ENCODE measurements around the gene ZNF786. TPM values are rescaled to one million over a fixed set of nuclear protein-coding genes. Genes with fewer than 3 reads are reported as not detected.
"Not testable (repeated sequence)": the region's sequence is repeated elsewhere in the genome, so short reads cannot be mapped to it uniquely, and the experiment has no call there.

The ZNF786 gene
- total RNA-seq, 1 experiment from 2014 or later, result 4.8 TPM

DNA sequence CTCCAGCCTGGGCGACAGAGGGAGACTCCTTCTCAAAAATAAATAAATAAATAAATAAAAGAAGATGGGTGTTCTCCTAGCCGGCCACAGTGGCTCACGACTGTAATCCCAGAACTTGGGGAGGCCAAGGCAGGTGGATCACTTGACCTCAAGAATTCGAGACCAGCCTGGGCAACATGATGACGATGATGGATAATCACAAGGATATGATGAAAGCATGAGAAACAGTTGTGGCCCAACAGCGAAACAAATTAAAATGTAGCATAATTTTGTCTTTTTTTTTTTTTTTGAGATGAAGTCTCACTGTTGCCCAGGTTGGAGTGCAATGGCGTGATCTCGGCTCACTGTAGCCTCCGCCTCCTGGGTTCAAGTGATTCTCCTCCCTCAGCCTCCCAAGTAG is 12.9 kb downstream of the ZNF786 start:
- no peak for DNase-seq (ENCODE audit: low read depth)

DNA sequence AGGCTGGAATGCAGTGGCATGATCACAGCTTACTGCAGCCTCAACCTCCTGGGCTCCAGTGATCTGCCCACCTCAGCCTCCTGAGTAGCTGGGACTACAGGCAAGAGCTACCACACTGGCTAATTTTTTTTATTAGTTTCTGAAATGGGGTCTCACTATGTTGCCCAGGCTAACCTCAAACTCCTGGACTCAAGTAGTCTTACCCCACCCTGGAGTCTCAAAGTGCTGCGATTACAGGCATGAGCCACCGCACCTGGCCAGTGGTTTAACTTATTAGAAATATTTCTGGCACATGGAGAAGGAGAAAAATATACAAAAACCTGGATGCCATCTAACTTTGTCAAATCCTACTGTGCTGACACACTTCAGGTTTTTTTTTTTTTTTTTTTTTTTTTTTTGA is 15.2 kb downstream of the ZNF786 start:
- DNase-seq (ENCODE audit: low read depth), result no peak

- no peak for DNase-seq (ENCODE audit: low read depth)
These were observed 16.2 kb downstream of the ZNF786 start for GRCh38 chr7:149074116-149074885.

DNA sequence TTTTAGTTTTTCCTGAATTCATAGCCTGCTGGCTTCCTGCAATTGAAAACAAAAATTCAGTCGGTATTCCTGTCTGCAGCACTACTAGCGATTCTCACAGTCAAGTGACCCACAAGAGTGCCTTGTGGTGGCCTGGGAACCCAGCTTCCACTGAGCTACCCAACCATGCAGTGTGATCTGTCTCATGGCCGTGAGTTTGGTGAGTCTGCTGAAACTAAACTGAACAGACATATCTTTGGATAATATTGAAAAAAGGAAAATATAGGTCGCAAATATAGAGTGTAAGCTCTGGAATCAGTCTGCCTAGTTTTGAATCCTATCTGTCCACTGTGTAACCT is 18.1 kb downstream of the ZNF786 start:
- DNase-seq (ENCODE audit: low read depth), result no peak

- peak; percentile 32 for DNase-seq (ENCODE audit: low read depth)
These were observed 18.7 kb downstream of the ZNF786 start for GRCh38 chr7:149071641-149072437.

- DNase-seq (ENCODE audit: low read depth), result no peak
These were observed 19.3 kb downstream of the ZNF786 start for GRCh38 chr7:149071182-149071635.

DNA sequence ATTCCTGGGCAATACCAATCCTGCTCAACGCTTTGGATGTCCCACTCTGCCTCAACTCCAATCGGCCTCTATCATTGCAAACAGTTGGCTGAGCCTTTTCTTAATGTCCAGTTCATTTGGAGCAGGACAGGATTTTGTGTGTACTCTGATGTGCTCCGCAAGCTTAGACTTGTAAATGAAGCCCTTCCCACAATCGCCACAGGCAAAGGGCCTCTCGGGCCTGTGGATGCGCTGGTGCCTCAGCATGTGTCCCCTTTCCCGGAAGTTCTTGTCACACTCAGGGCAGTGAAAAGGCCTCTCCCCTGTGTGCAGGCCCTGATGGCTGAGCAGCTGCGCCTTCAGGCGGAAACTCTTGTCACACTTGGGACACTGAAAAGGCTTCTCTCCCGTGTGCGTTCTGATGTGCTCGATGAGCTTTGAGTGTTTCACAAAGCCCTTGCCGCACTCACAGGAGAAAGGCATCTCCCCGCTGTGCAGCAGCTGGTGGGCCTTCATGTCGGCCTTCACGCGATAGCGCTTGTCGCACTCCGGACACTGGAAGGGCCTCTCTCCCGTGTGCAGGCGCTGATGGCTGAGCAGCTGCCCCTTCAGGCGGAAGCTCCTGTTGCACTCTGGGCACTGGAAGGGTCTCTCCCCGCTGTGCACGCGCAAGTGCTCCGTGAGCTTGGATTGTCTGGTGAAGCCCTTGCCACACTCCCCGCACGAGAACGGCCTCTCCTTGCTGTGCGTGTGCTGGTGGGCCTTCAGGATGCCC is 20.0 kb downstream of the ZNF786 start:
- DNase-seq (ENCODE audit: low read depth), result no peak

- DNase-seq (ENCODE audit: low read depth), result no peak
These were observed 22.6 kb downstream of the ZNF786 start for GRCh38 chr7:149067869-149068268.

- DNase-seq (ENCODE audit: low read depth), result no peak
These were observed 27.0 kb downstream of the ZNF786 start for GRCh38 chr7:149063476-149063875.

DNA sequence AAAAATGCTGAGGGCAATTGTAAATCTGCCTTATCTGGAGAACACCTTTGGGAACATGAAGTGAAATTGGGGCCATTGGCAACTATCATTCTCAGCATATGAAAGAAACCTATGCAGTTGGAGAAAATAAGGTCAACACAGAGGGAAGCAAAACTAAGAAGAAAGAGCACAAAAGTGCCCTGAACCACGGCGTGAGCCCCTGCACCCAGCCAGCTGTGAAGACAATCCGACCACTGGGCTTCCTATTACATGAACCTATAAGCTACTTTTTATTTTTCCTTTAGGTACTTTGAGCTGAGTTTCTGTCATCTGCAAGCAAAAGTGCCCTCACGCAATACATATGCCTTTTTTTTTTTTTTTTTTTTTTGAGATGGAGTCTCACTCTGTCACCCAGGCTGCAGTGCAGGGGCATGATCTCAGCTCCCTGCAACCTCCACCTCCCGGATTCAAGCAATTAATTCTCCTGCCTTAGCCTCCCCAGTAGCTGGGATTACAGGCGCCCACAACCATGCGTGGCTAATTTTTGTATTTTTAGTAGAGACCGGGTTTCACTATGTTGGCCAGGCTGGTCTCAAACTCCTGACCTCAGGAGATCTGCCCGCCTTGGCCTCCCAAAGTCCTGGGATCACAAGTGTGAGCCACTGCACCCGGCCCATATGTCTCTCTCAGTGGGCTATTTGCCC is 28.2 kb downstream of the ZNF786 start:
- not testable (repeated sequence) for DNase-seq (ENCODE audit: low read depth)

GRCh38 chr7:149060156-149060555 is 30.4 kb downstream of the ZNF786 start:
- DNase-seq (ENCODE audit: low read depth), result no peak

- DNase-seq (ENCODE audit: low read depth), result no peak
These were observed 36.6 kb downstream of the ZNF786 start for GRCh38 chr7:149053885-149054284.

DNA sequence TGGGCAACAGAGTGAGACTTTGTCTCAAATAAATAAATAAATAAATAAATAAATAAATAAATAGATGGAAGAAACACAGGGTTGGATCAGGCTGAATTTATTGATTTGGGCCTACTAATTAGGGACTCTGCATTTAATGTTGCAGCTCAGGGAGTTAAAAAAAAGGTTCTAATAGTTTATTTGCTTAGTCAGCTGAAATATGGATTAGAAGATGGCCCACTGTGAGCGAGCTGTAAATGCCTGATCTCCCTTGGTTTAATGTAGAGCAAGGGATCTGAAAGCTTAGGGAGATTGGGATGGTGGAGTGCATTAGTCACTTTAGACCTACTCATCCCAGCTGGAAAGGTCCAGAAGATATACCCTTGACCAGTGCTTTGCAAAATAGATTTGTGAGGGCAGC is 37.1 kb downstream of the ZNF786 start:
- DNase-seq (ENCODE audit: low read depth), result no peak

DNA sequence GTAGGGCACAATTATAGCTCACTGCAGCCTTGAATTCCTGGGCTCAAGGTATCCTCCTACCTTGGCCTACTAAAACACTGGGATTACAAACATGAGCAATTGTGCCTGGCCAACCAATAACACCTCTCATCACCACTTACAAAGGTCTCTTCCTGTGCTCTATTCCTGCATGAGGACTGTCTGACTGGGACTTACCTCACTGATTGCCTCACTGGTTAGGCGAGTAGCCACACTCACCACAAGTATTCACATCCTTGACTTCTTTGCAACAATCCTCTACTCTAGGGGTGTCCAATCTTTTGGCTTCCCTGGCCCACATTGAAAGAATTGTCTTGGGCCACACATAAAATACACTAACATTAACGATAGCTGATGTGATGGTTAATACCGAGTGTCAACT is 39.6 kb downstream of the ZNF786 start:
- DNase-seq (ENCODE audit: low read depth), result peak; percentile 30

- no peak for DNase-seq (ENCODE audit: low read depth)
These were observed 41.7 kb downstream of the ZNF786 start for GRCh38 chr7:149048805-149049204.

- no peak for DNase-seq (ENCODE audit: low read depth)
These were observed 44.1 kb downstream of the ZNF786 start for GRCh38 chr7:149046416-149046815.

DNA sequence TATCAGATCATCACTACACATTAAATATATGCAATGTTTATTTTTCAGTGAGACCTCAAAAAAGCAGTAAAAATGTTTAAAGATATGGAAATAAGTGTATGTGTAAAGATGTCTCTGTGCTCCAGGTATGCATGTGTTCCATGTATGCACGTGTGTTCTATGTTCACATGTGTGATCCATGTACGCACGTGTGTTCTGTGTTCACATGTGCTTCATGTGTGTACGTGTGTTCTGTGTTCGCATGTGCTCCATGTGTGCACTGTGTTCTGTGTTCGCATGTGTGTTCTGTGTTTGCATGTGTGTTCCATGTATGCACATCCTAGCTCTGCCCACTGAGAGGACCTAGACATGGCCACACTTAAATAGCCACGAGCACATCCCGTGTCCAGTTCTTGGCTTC is 46.6 kb downstream of the ZNF786 start:
- DNase-seq (ENCODE audit: low read depth), result no peak

- no peak for DNase-seq (ENCODE audit: low read depth)
These were observed 49.2 kb downstream of the ZNF786 start for GRCh38 chr7:149041350-149041749.

DNA sequence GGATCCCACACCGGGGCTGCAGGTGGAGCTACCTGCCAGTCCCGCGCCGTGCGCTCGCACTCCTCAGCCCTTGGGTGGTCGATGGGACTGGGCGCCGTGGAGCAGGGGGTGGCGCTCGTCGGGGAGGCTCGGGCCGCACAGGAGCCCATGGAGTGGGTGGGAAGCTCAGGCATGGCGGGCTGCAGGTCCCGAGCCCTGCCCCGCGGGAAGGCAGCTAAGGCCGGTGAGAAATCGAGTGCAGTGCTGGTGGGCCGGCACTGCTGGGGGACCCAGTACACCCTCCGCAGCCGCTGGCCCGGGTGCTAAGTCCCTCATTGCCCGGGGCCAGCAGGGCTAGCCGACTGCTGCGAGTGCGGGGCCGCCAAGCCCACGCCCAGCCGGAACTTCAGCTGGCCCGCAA is 51.9 kb downstream of the ZNF786 start:
- not testable (repeated sequence) for DNase-seq (ENCODE audit: low read depth)

DNA sequence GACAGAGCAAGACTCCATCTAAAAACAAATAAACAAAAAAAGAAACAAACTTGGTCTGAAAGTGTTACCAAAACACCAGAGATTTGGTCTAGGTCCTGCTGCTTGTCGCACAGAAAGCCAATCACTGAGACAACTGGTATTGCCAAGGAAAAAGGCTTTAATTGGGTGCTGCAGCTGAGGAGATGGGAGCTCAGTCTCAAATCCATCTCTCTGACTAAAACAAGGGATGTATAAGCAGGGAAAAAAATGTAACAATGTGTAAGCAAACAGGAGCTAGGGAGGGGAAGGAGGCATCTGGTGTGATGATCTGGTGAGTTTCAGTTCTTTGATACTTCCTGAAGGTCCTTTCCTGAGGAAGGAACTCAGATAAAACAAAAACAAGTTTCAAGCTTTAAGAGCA is 53.8 kb downstream of the ZNF786 start:
- DNase-seq (ENCODE audit: low read depth), result no peak

DNA sequence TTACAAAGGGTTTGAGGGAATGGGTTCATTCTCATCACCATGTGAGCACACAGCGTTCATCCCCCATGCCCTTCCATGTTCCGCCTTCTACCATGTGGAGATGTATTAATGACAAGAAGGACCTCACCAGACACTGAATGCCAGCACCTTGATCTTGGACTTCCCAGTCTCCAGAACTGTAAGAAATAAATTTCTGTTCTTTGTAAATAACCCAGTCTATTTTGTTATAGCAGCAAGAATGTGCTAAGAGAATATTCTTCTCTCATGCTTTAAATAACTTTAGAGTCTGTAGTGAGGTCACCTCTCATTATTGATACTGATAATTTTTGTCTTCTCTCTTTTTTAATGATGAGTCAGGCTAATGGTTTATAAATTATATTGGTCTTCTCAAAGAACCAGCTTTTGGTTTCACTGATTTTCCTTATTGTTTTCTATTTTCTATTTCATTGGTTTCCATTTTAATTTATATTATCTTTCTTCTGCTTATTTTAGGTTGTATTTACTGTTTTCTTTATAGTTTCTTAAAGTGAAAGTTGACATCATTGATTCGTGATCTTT is 59.1 kb downstream of the ZNF786 start:
- no peak for DNase-seq (ENCODE audit: low read depth)

GRCh38 chr7:149030439-149030838 is 60.1 kb downstream of the ZNF786 start:
- DNase-seq (ENCODE audit: low read depth), result not testable (repeated sequence)

All from Daoy (cell line).